Bladder microvascular endothelial cell (primary cell): ENCODE measurements around the gene SLC17A8. TPM values are rescaled to one million over a fixed set of nuclear protein-coding genes. Genes with fewer than 3 reads are reported as not detected.

ENCODE experiments used
- total RNA-seq: library from RNA; depleted of rRNA; stranded (reverse); fragments of >200 nt; gene quantifications from 2 replicates; pipeline ENCODE4 v1.2.3, GENCODE V29; 2014

Gene SLC17A8
- total RNA-seq = not detected in 2 replicates

GRCh38 chr12:100356644-100357223 lies at the start of gene SLC17A8:
TSS of gene SLC17A8 (plus strand) at chr12:100357074. CDS start at chr12:100357392, 318 bp downstream.

Other genes with a start within 250 kb of the SLC17A8 start
- 10.4 and 16.2 TPM in 2 replicates for gene BLTP3B, start 214.2 kb upstream of the SLC17A8 start, total RNA-seq
- 8.4 and 13.5 TPM in 2 replicates for gene ACTR6, start 156.3 kb upstream of the SLC17A8 start, total RNA-seq
- gene DEPDC4, start 90.0 kb upstream of the SLC17A8 start, total RNA-seq = 0.32 and 0.82 TPM in 2 replicates
- gene SCYL2, start 89.9 kb upstream of the SLC17A8 start, total RNA-seq = 27.7 and 40.8 TPM in 2 replicates
- not detected in 2 replicates for gene NR1H4, start 116.8 kb downstream of the SLC17A8 start, total RNA-seq
- 23.3 and 25.3 TPM in 2 replicates for gene GAS2L3, start 216.6 kb downstream of the SLC17A8 start, total RNA-seq